NCI-H526 treated with DMSO at 0.1 percent for 48 hours (cell line): ENCODE results near the gene PDE6D.
"Not testable (repeated sequence)": the region's sequence is repeated elsewhere in the genome, so short reads cannot be mapped to it uniquely, and the experiment has no call there.

Source experiments
- DNase-seq: peaks from one replicate; lab custom pipeline; 2025; lab: John Stamatoyannopoulos, UW

PDE6D gene

GRCh38 chr2:231769170-231770136, 11.6 kb downstream of the PDE6D start:
- DNase-seq = no peak

- DNase-seq = peak; percentile 27
These were observed 15.6 kb downstream of the PDE6D start for GRCh38 chr2:231765496-231765929.

- DNase-seq = peak; percentile 97
These were observed 16.3 kb downstream of the PDE6D start for GRCh38 chr2:231764760-231765159.

- DNase-seq = no peak
These were observed 17.0 kb downstream of the PDE6D start for GRCh38 chr2:231764124-231764523.

GRCh38 chr2:231761735-231762134, 19.3 kb downstream of the PDE6D start:
- DNase-seq = no peak

- no peak for DNase-seq
These were observed 29.0 kb downstream of the PDE6D start for GRCh38 chr2:231752061-231752460.

- no peak for DNase-seq
These were observed 29.9 kb downstream of the PDE6D start for GRCh38 chr2:231751042-231751815.

- not testable (repeated sequence) for DNase-seq
These were observed 32.1 kb downstream of the PDE6D start for GRCh38 chr2:231749016-231749415.

GRCh38 chr2:231748153-231748896, 32.8 kb downstream of the PDE6D start:
- DNase-seq = not testable (repeated sequence)

GRCh38 chr2:231745303-231746038, 35.6 kb downstream of the PDE6D start:
- no peak for DNase-seq

- DNase-seq = no peak
These were observed 37.5 kb downstream of the PDE6D start for GRCh38 chr2:231743376-231744116.

- DNase-seq = no peak
These were observed 43.3 kb downstream of the PDE6D start for GRCh38 chr2:231737761-231738160.

GRCh38 chr2:231732604-231733003, 48.5 kb downstream of the PDE6D start:
- DNase-seq = no peak

GRCh38 chr2:231727621-231728020, 53.5 kb downstream of the PDE6D start:
- no peak for DNase-seq

GRCh38 chr2:231726276-231726675, 54.8 kb downstream of the PDE6D start:
- no peak for DNase-seq

GRCh38 chr2:231725476-231725875, 55.6 kb downstream of the PDE6D start:
- DNase-seq = no peak

- DNase-seq = no peak
These were observed 58.3 kb downstream of the PDE6D start for GRCh38 chr2:231722721-231723307.

- no peak for DNase-seq
These were observed 59.8 kb downstream of the PDE6D start for GRCh38 chr2:231720987-231721966.
